PC-9 (cell line): ENCODE results near the gene UBN1. TPM values are rescaled to one million over a fixed set of nuclear protein-coding genes. Genes with fewer than 3 reads are reported as not detected.

Source experiments
- BruUV-seq: library from RNA; stranded (reverse); fragments of 400-500 nt; replicated peaks from 2 replicates; lab custom pipeline; 2021; lab: Mats Ljungman, UMichigan
- CTCF ChIA-PET: fragments of 300-600 bp; sonication (Branson Sonifier 250); formaldehyde crosslinking; loops from one replicate; lab custom pipeline; 2022; ENCODE audit warnings: antibody characterized with exemption; lab: Charles Lee
- POLR2A ChIA-PET: fragments of 300-600 bp; sonication (Branson Sonifier 250); formaldehyde crosslinking; loops from one replicate; lab custom pipeline; 2022; ENCODE audit warnings: antibody characterized with exemption; ENCODE audit not compliant: unreplicated experiment; lab: Charles Lee
- DNase-seq, 2 experiments: peaks; one replicate each; pipeline versions ENCODE4 v3.0.0 to v3.0.0-alpha.2; 2015 to 2022; ENCODE audit warnings: mixed read lengths in 1 of 2
- H2AFZ ChIP-seq: fragments of 200-600 bp; sonication (generic); 2 replicates; pipeline ENCODE4 v1.8.1; 2017; ENCODE audit warnings: antibody characterized with exemption
- H3F3A ChIP-seq: fragments of 200-600 bp; sonication (generic); 2 replicates; pipeline ENCODE4 v1.8.1; 2017; ENCODE audit warnings: antibody characterized with exemption, mild to moderate bottlenecking, low read depth; ENCODE audit not compliant: insufficient read depth
- H3K27ac ChIP-seq: fragments of 200-600 bp; sonication (generic); 2 replicates; pipeline ENCODE4 v1.6.1; 2016; ENCODE audit warnings: mixed run types
- H3K27me3 ChIP-seq: fragments of 200-600 bp; sonication (generic); 2 replicates; pipeline ENCODE4 v1.6.1; 2016; ENCODE audit warnings: low read depth, mixed run types; ENCODE audit not compliant: insufficient read depth
- H3K36me3 ChIP-seq: fragments of 200-600 bp; sonication (generic); 2 replicates; pipeline ENCODE4 v1.6.1; 2016; ENCODE audit warnings: low read depth, mixed run types
- H3K4me1 ChIP-seq: fragments of 200-600 bp; sonication (generic); replicated peaks from 2 replicates; pipeline ENCODE4 v1.6.1; 2016; ENCODE audit warnings: mixed run types; ENCODE audit not compliant: insufficient read depth
- H3K4me2 ChIP-seq: fragments of 200-600 bp; sonication (generic); 2 replicates; pipeline ENCODE4 v1.6.1; 2017; ENCODE audit warnings: mixed run types
- H3K4me3 ChIP-seq: fragments of 200-600 bp; sonication (generic); 2 replicates; pipeline ENCODE4 v1.6.1; 2016; ENCODE audit warnings: mixed run types
- H3K79me2 ChIP-seq: fragments of 200-600 bp; sonication (generic); 2 replicates; pipeline ENCODE4 v1.6.1; 2017; ENCODE audit warnings: low read depth, mixed run types
- H3K9me2 ChIP-seq: fragments of 200-600 bp; sonication (generic); 2 replicates; pipeline ENCODE4 v1.8.1; 2017; ENCODE audit warnings: mild to moderate bottlenecking; ENCODE audit not compliant: insufficient read depth
- H3K9me3 ChIP-seq: fragments of 200-600 bp; sonication (generic); 2 replicates; pipeline ENCODE4 v1.8.1; 2016; ENCODE audit warnings: low read depth; ENCODE audit not compliant: insufficient read depth
- H4K20me1 ChIP-seq: fragments of 200-600 bp; sonication (generic); 2 replicates; pipeline ENCODE4 v1.8.1; 2017; ENCODE audit not compliant: insufficient read depth
- CTCF ChIP-seq: fragments of 200-600 bp; sonication (generic); conservative IDR thresholded peaks from 2 replicates; pipeline ENCODE4 v1.6.1; 2017; ENCODE audit warnings: mixed run types, antibody characterized with exemption, mild to moderate bottlenecking, moderate library complexity
- EZH2 ChIP-seq: fragments of 200-600 bp; sonication (generic); IDR thresholded peaks from 2 replicates; pipeline ENCODE4 v1.8.0; 2017; ENCODE audit warnings: antibody characterized with exemption, low read depth
- intact Hi-C: fragments of 100-400 bp; cut with micrococcal nuclease; formaldehyde crosslinking; loops from one replicate; pipeline ENCODE4 v1.10.0; 2022; ENCODE audit not compliant: unreplicated experiment
- total RNA-seq: library from RNA; stranded (reverse); gene quantifications from 2 replicates; pipeline ENCODE4 v1.2.3, GENCODE V29; 2021

The UBN1 gene
- total RNA-seq, 1 experiment from 2014 or later, result 44.1 TPM

- TF ChIP-seq EZH2, result no peak
- Histone ChIP-seq H2AFZ (no peak overlapping the region), H3F3A (peaks cover 77% of the 10 kb centered on the region), H3K27me3 (no peaks in the 10 kb centered on the region), H3K9me2 (no peaks in the 10 kb centered on the region), H3K79me2 (peaks cover 54% of the 10 kb centered on the region), H4K20me1 (no peaks in the 10 kb centered on the region), H3K27ac (peak overlapping the region; percentile 89), H3K9me3 (no peaks in the 10 kb centered on the region), H3K4me2 (peak overlapping the region; percentile 67), H3K4me1 (peaks cover 76% of the 10 kb centered on the region), H3K36me3 (peaks cover 4% of the 10 kb centered on the region; the same call in 1 of the 2 replicates), H3K4me3 (no peak overlapping the region)
- CTCF ChIA-PET, result no interaction called here
- POLR2A ChIA-PET, result interaction anchor here (0.6 kb wide), 1 partner anchor 19 kb away, joined by 3 read pairs; no protein-coding TSS in a partner anchor
- BruUV-seq, result no TSS peak
- intact Hi-C loops, result loop anchor here (1.0 to 5.0 kb wide), 2 partner anchors 20 to 42 kb away; partner anchors contain the start of gene SEC14L5
- peak; percentile 76 to 95 for DNase-seq
Observed at GRCh38 chr16:4915226-4915761, 68.0 kb downstream of the UBN1 start.

GRCh38 chr16:4917117-4917516 is 69.8 kb downstream of the UBN1 start:
- H3F3A ChIP-seq, result peaks cover 68% of the 10 kb centered on the region
- POLR2A ChIA-PET, result no interaction called here
- no peaks in the 10 kb centered on the region for H3K9me3 ChIP-seq
- CTCF ChIA-PET, result no interaction called here
- H4K20me1 ChIP-seq, result no peaks in the 10 kb centered on the region
- H3K27ac ChIP-seq, result peak overlapping the region; percentile 89
- peaks cover 55% of the 10 kb centered on the region for H3K79me2 ChIP-seq
- no peaks in the 10 kb centered on the region for H3K9me2 ChIP-seq
- DNase-seq, result peak in 1 of 2 experiments; percentile 52
- no peaks in the 10 kb centered on the region; the same call in 1 of the 2 replicates for H3K36me3 ChIP-seq
- peaks cover 76% of the 10 kb centered on the region for H3K4me1 ChIP-seq
- 0 out of 2 replicates have a peak overlapping the region, but pooled peaks have one; percentile 4 for H3K4me3 ChIP-seq
- no peak for TF ChIP-seq CTCF
- TF ChIP-seq EZH2, result no peak
- H2AFZ ChIP-seq, result no peak overlapping the region
- H3K4me2 ChIP-seq, result peak overlapping the region; percentile 75
- intact Hi-C loops, result loop anchor here (5.0 kb wide), 1 partner anchor 40 kb away; the partner anchor contains the start of gene SEC14L5
- H3K27me3 ChIP-seq, result no peaks in the 10 kb centered on the region
- BruUV-seq, result no TSS peak

- H2AFZ ChIP-seq, result no peak overlapping the region
- no peaks in the 10 kb centered on the region for H3K27me3 ChIP-seq
- peak overlapping the region; percentile 89 for H3K27ac ChIP-seq
- ChIA-PET CTCF (interaction anchor here (0.6 to 0.7 kb wide), 3 partner anchors 17 to 147 kb away, joined by 3 to 5 read pairs (median 5); no protein-coding TSS in a partner anchor), POLR2A (interaction anchor here (0.5 to 1.1 kb wide), 7 partner anchors 11 to 184 kb away, joined by 3 to 9 read pairs (median 4); partner anchors contain the start of genes DNAAF8 and SEC14L5)
- H3K4me2 ChIP-seq, result peak overlapping the region; percentile 75
- peaks cover 58% of the 10 kb centered on the region for H3F3A ChIP-seq
- no TSS peak for BruUV-seq
- peaks cover 75% of the 10 kb centered on the region for H3K4me1 ChIP-seq
- peaks cover 72% of the 10 kb centered on the region for H3K79me2 ChIP-seq
- DNase-seq, result peak; percentile 90 to 97
- H4K20me1 ChIP-seq, result no peaks in the 10 kb centered on the region
- TF ChIP-seq EZH2 (no peak), CTCF (no peak)
- H3K4me3 ChIP-seq, result no peak overlapping the region
- H3K9me3 ChIP-seq, result no peaks in the 10 kb centered on the region
- H3K9me2 ChIP-seq, result no peaks in the 10 kb centered on the region
- peaks cover 6% of the 10 kb centered on the region; the same call in 1 of the 2 replicates for H3K36me3 ChIP-seq
- intact Hi-C loops, result loop anchor here (1.0 to 5.0 kb wide), 2 partner anchors 26 to 38 kb away; partner anchors contain the start of gene SEC14L5
Observed at GRCh38 chr16:4918781-4919251, 71.5 kb downstream of the UBN1 start.
